WERI-Rb-1 (cell line): ENCODE results near the gene TRIM41.

Experiments used
- DNase-seq: peaks from one replicate; pipeline ENCODE4 v3.0.0-alpha.2; 2020
- H3K27ac ChIP-seq: fragments of 250-450 bp; sonication (Bioruptor Pico); 2 replicates; pipeline ENCODE4 v1.5.1; 2020; ENCODE audit warnings: mild to moderate bottlenecking, moderate library complexity
- H3K27me3 ChIP-seq: fragments of 250-450 bp; sonication (Bioruptor Pico); 2 replicates; pipeline ENCODE4 v1.5.1; 2021; ENCODE audit warnings: mild to moderate bottlenecking, low read depth, moderate library complexity; ENCODE audit not compliant: insufficient read depth, severe bottlenecking
- H3K36me3 ChIP-seq: fragments of 250-450 bp; sonication (Bioruptor Pico); 2 replicates; pipeline ENCODE4 v1.5.1; 2020; ENCODE audit warnings: mild to moderate bottlenecking, moderate library complexity
- H3K4me3 ChIP-seq: 2 replicates; pipeline ENCODE4 v1.5.1; 2011; ENCODE audit warnings: low read depth, mild to moderate bottlenecking, control low read depth, low read length
- H3K9me3 ChIP-seq: fragments of 250-450 bp; sonication (Bioruptor Pico); 2 replicates; pipeline ENCODE4 v1.5.1; 2021; ENCODE audit warnings: mild to moderate bottlenecking, moderate library complexity; ENCODE audit not compliant: severe bottlenecking
- CTCF ChIP-seq: IDR thresholded peaks from 2 replicates; pipeline ENCODE4 v1.5.1; 2011; ENCODE audit warnings: low read depth, mild to moderate bottlenecking, control low read depth, inconsistent platforms, low read length

Gene TRIM41

GRCh38 chr5:181188700-181189362 lies 34.2 kb upstream of the TRIM41 start:
- H3K27ac ChIP-seq: peak overlapping the region; percentile 48

GRCh38 chr5:181189363-181189961 lies 33.6 kb upstream of the TRIM41 start:
- peak overlapping the region; percentile 85 for H3K4me3 ChIP-seq
- no peak for DNase-seq
- TF ChIP-seq CTCF: no peak
- no peak overlapping the region for H3K27ac ChIP-seq
- H3K9me3 ChIP-seq: no peaks in the 10 kb centered on the region
- no peaks in the 10 kb centered on the region for H3K27me3 ChIP-seq
- no peaks in the 10 kb centered on the region for H3K36me3 ChIP-seq

More at GRCh38 chr5:181188700-181189362, 34.2 kb upstream of the TRIM41 start:
- H3K36me3 ChIP-seq: no peaks in the 10 kb centered on the region
- DNase-seq: peak; percentile 46
- H3K9me3 ChIP-seq: no peaks in the 10 kb centered on the region
- TF ChIP-seq CTCF: no peak
- H3K4me3 ChIP-seq: peak overlapping the region; percentile 85
- no peaks in the 10 kb centered on the region for H3K27me3 ChIP-seq

- no peak for TF ChIP-seq CTCF
- Histone ChIP-seq H3K27me3 (no peaks in the 10 kb centered on the region), H3K9me3 (no peaks in the 10 kb centered on the region), H3K36me3 (no peaks in the 10 kb centered on the region), H3K27ac (no peak overlapping the region), H3K4me3 (peak overlapping the region; percentile 85)
- no peak for DNase-seq
These were observed 32.9 kb upstream of the TRIM41 start for GRCh38 chr5:181189962-181190710.

GRCh38 chr5:181190711-181191525 lies 32.2 kb upstream of the TRIM41 start:
- peak overlapping the region; percentile 32 for H3K27ac ChIP-seq
- H3K4me3 ChIP-seq: peak overlapping the region; percentile 85
- no peaks in the 10 kb centered on the region for H3K36me3 ChIP-seq
- no peaks in the 10 kb centered on the region for H3K27me3 ChIP-seq
- no peaks in the 10 kb centered on the region for H3K9me3 ChIP-seq
- DNase-seq: peak; percentile 29
- TF ChIP-seq CTCF: no peak

- H3K27ac ChIP-seq: peak overlapping the region; percentile 84
- DNase-seq: peak; percentile 85
- no peak for TF ChIP-seq CTCF
These were observed 31.4 kb upstream of the TRIM41 start for GRCh38 chr5:181191526-181192336.

More at GRCh38 chr5:181191526-181192336, 31.4 kb upstream of the TRIM41 start:
- no peaks in the 10 kb centered on the region for H3K36me3 ChIP-seq
- H3K27me3 ChIP-seq: no peaks in the 10 kb centered on the region
- H3K9me3 ChIP-seq: no peaks in the 10 kb centered on the region
- peak overlapping the region; percentile 85 for H3K4me3 ChIP-seq
